Upper lobe of left lung (tissue), 4 donors: Measurements from ENCODE around the gene IL1RAP.
"Not testable (repeated sequence)": the region's sequence is repeated elsewhere in the genome, so short reads cannot be mapped to it uniquely, and the experiment has no call there.

ENCODE experiments used
- CTCF ChIP-seq, 6 experiments: fragments of 450-650 bp in 4 of 6; fragments of 200-600 bp in 2 of 6; sonication (generic) in 2 of 6; IDR thresholded peaks; one replicate each; pipeline ENCODE4 v1.5.1; 2016 to 2019; ENCODE audit warnings: antibody characterized with exemption in 6 of 6
- EP300 ChIP-seq, 4 donors: sonication (generic); formaldehyde crosslinking; IDR thresholded peaks; one replicate each; pipeline ENCODE4 v1.5.1; 2017; ENCODE audit warnings: antibody characterized with exemption in 4 of 4, control low read depth in 2 of 4
- POLR2A ChIP-seq, 4 donors: fragments of 450-650 bp; IDR thresholded peaks; one replicate each; pipeline ENCODE4 v1.5.1; 2016 to 2017; ENCODE audit warnings: antibody characterized with exemption in 4 of 4, mild to moderate bottlenecking in 2 of 4
- POLR2AphosphoS5 ChIP-seq, 2 donors: sonication (generic); formaldehyde crosslinking; IDR thresholded peaks; one replicate each; pipeline ENCODE4 v1.5.1; 2017; ENCODE audit warnings: antibody characterized with exemption in 2 of 2

- TF ChIP-seq CTCF, POLR2A, EP300, POLR2AphosphoS5 (IDR thresholded peaks at IDR 0.05): not testable (repeated sequence)
Measured at GRCh38 chr3:190677868-190678267, 164.0 kb downstream of the IL1RAP start.
